Endothelial cell of hepatic sinusoid (primary cell): ENCODE data around the gene ARHGEF35.
"Not testable (repeated sequence)": the region's sequence is repeated elsewhere in the genome, so short reads cannot be mapped to it uniquely, and the experiment has no call there.

Source experiments
- in situ Hi-C: cut with HindIII; loops from 2 replicates; pipeline ENCODE4 v1.10.0; 2017; ENCODE audit warnings: low sequenced_read_pairs

Gene ARHGEF35

DNA sequence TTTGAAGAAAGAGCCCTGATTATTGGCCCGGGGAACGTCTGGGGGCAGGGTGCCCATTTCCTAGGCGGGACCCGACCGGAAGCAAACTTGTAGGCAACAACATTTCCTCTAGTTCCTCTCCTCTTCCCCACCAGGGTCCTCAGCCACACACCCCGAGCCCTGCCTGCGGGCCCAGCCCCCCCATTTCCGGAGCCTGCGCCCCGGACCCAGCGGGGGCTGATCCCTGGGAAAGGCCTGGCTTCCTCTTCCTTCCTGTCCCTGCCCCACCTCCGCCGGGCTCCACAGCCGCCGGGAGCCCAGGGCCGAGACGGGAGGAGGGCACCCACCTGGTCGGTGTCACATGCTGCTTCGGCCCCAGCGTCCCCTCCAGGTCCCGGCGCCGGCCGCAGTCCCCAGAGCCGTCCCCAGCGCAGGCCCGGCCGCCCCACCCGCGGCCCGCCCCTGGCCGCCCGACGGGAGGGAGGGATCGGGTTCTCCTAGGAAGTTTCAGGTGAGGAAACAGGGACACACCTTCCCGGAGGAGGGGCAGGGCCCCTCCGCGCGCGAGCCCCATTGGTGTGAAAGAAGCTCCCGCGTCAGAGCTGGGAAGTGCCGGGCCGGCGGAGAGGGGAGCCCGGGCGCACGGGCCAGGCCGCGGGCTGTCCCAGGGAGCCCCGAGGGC, at the start of gene ARHGEF35:
ARHGEF35 (minus strand) TSS at position 622 of the 661 bp plus-strand sequence. CDS start 7,450 bp downstream, outside the sequence.
- in situ Hi-C loops: not testable (repeated sequence)

- in situ Hi-C loops: not testable (repeated sequence)
These were observed 49.7 kb upstream of the ARHGEF35 start for GRCh38 chr7:144245372-144245771.

- in situ Hi-C loops: not testable (repeated sequence)
These were observed 43.7 kb upstream of the ARHGEF35 start, which contains the start of gene OR2A42 for GRCh38 chr7:144239365-144239764. Gene OR2A42, minus strand, starts transcription at chr7:144239605. Its CDS starts 6,762 bp downstream, at chr7:144232843.

GRCh38 chr7:144238530-144239082, 43.0 kb upstream of the ARHGEF35 start:
- in situ Hi-C loops: not testable (repeated sequence)

DNA sequence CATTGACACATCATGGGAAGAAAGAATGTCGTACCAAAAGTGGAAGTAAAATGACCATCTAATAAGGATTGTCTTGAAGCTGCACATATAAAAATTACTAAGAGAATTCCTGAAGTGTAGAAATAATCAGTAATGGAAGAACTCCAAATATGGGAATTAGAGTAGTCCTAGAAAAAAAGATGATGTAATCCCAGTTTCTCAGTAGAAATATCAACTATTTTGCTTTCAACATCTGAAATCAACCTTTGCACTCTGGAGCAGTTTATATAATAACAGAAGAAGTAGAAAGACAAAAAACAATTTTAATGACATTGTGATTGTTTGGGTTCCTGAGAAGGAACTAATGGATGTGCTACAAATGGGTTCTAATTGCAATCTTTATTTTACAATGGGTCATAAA, 37.4 kb upstream of the ARHGEF35 start:
- in situ Hi-C loops: not testable (repeated sequence)

GRCh38 chr7:144231027-144231426, 35.4 kb upstream of the ARHGEF35 start:
- in situ Hi-C loops: not testable (repeated sequence)

- in situ Hi-C loops: not testable (repeated sequence)
These were observed 33.2 kb upstream of the ARHGEF35 start for GRCh38 chr7:144228810-144229209.

GRCh38 chr7:144226866-144227265, 31.2 kb upstream of the ARHGEF35 start:
- in situ Hi-C loops: not testable (repeated sequence)

DNA sequence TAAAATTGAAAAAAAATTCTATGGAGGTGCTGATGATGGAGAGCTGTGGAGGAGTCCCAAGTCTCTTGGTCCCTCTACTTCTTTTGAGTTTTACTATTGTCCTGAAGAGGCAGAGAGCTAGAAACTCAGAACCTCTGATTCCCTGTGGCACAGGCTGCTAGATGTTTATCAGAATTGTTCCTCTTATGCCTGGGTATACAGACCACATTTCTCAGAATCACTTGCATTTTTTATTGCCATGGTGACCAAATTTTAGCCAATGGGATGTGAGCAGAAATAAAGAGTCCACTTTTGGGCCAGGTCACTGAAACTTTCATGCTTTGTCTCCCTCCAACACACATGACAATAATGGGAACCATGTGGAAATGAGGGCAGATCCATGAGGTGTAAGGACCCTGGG, 28.0 kb upstream of the ARHGEF35 start:
- in situ Hi-C loops: not testable (repeated sequence)

DNA sequence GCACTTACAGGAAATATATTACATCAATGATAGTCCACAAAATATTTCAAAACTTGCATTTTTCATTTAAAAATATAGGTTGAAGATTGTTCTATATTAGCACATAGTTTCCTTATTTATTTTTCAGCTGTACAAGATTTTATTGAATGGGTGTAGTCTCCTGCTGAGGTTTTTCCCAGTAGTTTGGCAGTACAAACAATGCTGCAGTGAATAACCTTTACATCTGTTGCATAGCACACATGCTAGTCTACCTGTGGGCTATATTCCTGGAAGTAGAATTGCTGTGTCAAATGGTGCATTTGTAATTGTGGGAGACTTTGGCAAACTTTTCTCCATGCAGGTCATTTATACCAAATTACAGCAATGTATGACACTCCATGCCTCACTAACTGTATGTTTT, 24.9 kb upstream of the ARHGEF35 start:
- in situ Hi-C loops: not testable (repeated sequence)

- in situ Hi-C loops: not testable (repeated sequence)
These were observed 23.5 kb upstream of the ARHGEF35 start for GRCh38 chr7:144219149-144219548.

- in situ Hi-C loops: not testable (repeated sequence)
These were observed 22.9 kb upstream of the ARHGEF35 start for GRCh38 chr7:144218581-144218980.

GRCh38 chr7:144217200-144217599, 21.6 kb upstream of the ARHGEF35 start:
- in situ Hi-C loops: not testable (repeated sequence)

- in situ Hi-C loops: not testable (repeated sequence)
These were observed 9.7 kb upstream of the ARHGEF35 start for GRCh38 chr7:144205306-144205705.

GRCh38 chr7:144203086-144203485, 7.5 kb upstream of the ARHGEF35 start:
- in situ Hi-C loops: not testable (repeated sequence)

- in situ Hi-C loops: not testable (repeated sequence)
These were observed 6.3 kb upstream of the ARHGEF35 start for GRCh38 chr7:144201978-144202377.

GRCh38 chr7:144198934-144199333, 3.3 kb upstream of the ARHGEF35 start:
- in situ Hi-C loops: not testable (repeated sequence)

- in situ Hi-C loops: not testable (repeated sequence)
These were observed 1.2 kb downstream of the ARHGEF35 start for GRCh38 chr7:144194453-144194852.

- in situ Hi-C loops: not testable (repeated sequence)
These were observed 1.9 kb downstream of the ARHGEF35 start for GRCh38 chr7:144193782-144194181.

- in situ Hi-C loops: not testable (repeated sequence)
These were observed 7.0 kb downstream of the ARHGEF35 start for GRCh38 chr7:144188578-144189171.

DNA sequence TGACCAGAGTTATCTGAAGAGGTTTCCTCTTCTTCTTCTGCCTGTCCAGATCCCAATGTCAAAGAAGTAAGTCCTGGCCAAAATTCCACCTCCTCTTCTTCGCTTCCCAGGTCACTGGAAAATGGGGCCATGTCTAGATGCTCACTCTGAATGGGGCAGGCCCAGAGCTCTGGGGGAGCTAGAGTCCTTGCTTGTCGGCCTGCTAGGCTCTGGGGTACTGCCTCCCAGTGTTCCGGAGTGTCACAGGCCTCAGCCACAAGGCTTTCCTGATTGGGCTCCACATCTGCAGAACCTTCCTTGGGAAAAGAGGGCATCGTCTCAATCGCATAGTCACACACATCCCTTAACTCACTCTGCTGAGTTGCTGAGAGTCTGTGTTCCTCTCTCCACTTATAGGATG, 7.8 kb downstream of the ARHGEF35 start:
- in situ Hi-C loops: not testable (repeated sequence)

- in situ Hi-C loops: not testable (repeated sequence)
These were observed 12.5 kb downstream of the ARHGEF35 start, which contains the start of gene CTAGE4 for GRCh38 chr7:144183166-144183565. Gene CTAGE4, plus strand, starts transcription at chr7:144183466. Its CDS starts 38 bp downstream, at chr7:144183504.
